K562 (cell line): ENCODE results near the gene ZCWPW1. TPM values are rescaled to one million over a fixed set of nuclear protein-coding genes. Genes with fewer than 3 reads are reported as not detected.

ENCODE experiments used
- ATAC-seq: fragments of 200-7000 bp; cut with Tn5 transposase; 3 replicates; pipeline ENCODE4 v1.9.1; 2020; ENCODE audit warnings: moderate library complexity
- BruUV-seq: library from RNA; stranded (reverse); fragments of 400-500 nt; replicated peaks from 2 replicates; lab custom pipeline; 2021; lab: Mats Ljungman, UMichigan
- CTCF ChIA-PET: fragments of 300-600 bp; formaldehyde crosslinking; extraction: SDS; loops from one replicate; lab custom pipeline; 2021; ENCODE audit warnings: low intra/inter-chr PET ratio; lab: Yijun Ruan, JAX
- POLR2A ChIA-PET: fragments of 300-600, 350-650 bp; sonication (Branson Sonifier 250); formaldehyde crosslinking; extraction: SDS; loops from one replicate; lab custom pipeline; 2021; ENCODE audit warnings: antibody characterized with exemption, inconsistent platforms; lab: Yijun Ruan, JAX
- DNase-seq, 4 experiments: peaks; one replicate each; pipeline versions ENCODE4 v3.0.0 to v3.0.0-alpha.2; 2011 to 2018; ENCODE audit warnings: low spot score in 3 of 4, mixed read lengths in 3 of 4; ENCODE audit errors: extremely low read depth in 1 of 4
- FAIRE-seq: peaks from 2 replicates; lab custom pipeline; 2011; peaks lifted over from hg19 to GRCh38; lab: Jason Lieb, UNC
- H2AFZ ChIP-seq: 2 replicates; pipeline ENCODE4 v1.6.0; 2011; ENCODE audit warnings: low read depth, low read length, control low read depth, inconsistent platforms
- H3K27ac ChIP-seq: fragments of 200-600 bp; 3 replicates; pipeline ENCODE4 v1.8.0; 2011; ENCODE audit warnings: low read depth, mild to moderate bottlenecking, control low read depth, inconsistent platforms, low read length, moderate library complexity, mixed read lengths; ENCODE audit errors: extremely low read depth
- H3K27me3 ChIP-seq, 2 experiments: fragments of 300-600 bp in 1 of 2; 2 replicates in 1 of 2; 3 replicates in 1 of 2; pipeline versions ENCODE4 v1.6.0 to v1.8.0; 2011; ENCODE audit warnings: inconsistent platforms in 2 of 2, low read length in 2 of 2, mild to moderate bottlenecking in 1 of 2, mixed read lengths in 1 of 2, moderate library complexity in 1 of 2; ENCODE audit not compliant: control insufficient read depth in 2 of 2, insufficient read depth in 2 of 2
- H3K36me3 ChIP-seq: fragments of 300-600 bp; 3 replicates; pipeline ENCODE4 v1.8.0; 2011; ENCODE audit warnings: mild to moderate bottlenecking, low read length, inconsistent platforms; ENCODE audit not compliant: control insufficient read depth, insufficient read depth
- H3K4me1 ChIP-seq, 2 experiments: fragments of 200-600 bp in 1 of 2; replicated peaks in 1 of 2; 2 replicates in 1 of 2; 3 replicates in 1 of 2; pipeline versions ENCODE4 v1.5.1 to v1.8.0; 2011; ENCODE audit warnings: inconsistent platforms in 2 of 2, low read length in 2 of 2, mild to moderate bottlenecking in 1 of 2, mixed read lengths in 1 of 2, moderate library complexity in 1 of 2; ENCODE audit not compliant: control insufficient read depth in 2 of 2, insufficient read depth in 2 of 2
- H3K4me2 ChIP-seq: 2 replicates; pipeline ENCODE4 v1.6.1; 2011; ENCODE audit warnings: low read length, control low read depth, inconsistent platforms, mixed read lengths; ENCODE audit not compliant: insufficient read depth
- H3K4me3 ChIP-seq: fragments of 200-600 bp; sonication (generic), shearing (Covaris generic); 2 replicates; pipeline ENCODE4 v1.5.1; 2016; ENCODE audit warnings: control low read depth, inconsistent platforms
- H3K79me2 ChIP-seq: fragments of 200-600 bp; 3 replicates; pipeline ENCODE4 v1.8.0; 2011; ENCODE audit warnings: low read length, inconsistent platforms; ENCODE audit not compliant: control insufficient read depth, insufficient read depth
- H3K9ac ChIP-seq, 2 experiments: 2 replicates each; pipeline versions ENCODE4 v1.6.0 to v1.6.1; 2011; ENCODE audit warnings: low read depth in 2 of 2, low read length in 2 of 2, control low read depth in 1 of 2, inconsistent platforms in 1 of 2, mild to moderate bottlenecking in 1 of 2, mixed read lengths in 1 of 2; ENCODE audit not compliant: insufficient read depth in 1 of 2
- H3K9me1 ChIP-seq: one replicate; pipeline ENCODE4 v1.6.0; 2011; ENCODE audit warnings: inconsistent platforms, mild to moderate bottlenecking, low read length, moderate library complexity; ENCODE audit not compliant: control insufficient read depth, insufficient read depth
- H3K9me3 ChIP-seq: replicated peaks from 2 replicates; pipeline ENCODE4 v1.5.1; 2011; ENCODE audit warnings: low read depth, low read length, inconsistent platforms; ENCODE audit not compliant: control insufficient read depth, insufficient read depth
- H4K20me1 ChIP-seq: replicated peaks from 2 replicates; pipeline ENCODE4 v1.6.1; 2011; ENCODE audit warnings: low read length, inconsistent platforms, mixed read lengths; ENCODE audit not compliant: control insufficient read depth, insufficient read depth
- CCNT2 ChIP-seq: IDR thresholded peaks from 2 replicates; pipeline ENCODE4 v1.6.1; 2011; ENCODE audit warnings: borderline replicate concordance, low read depth, mild to moderate bottlenecking, moderate library complexity, mixed read lengths, low read length; ENCODE audit not compliant: insufficient read length; ENCODE audit errors: extremely low read depth
- CSDE1 ChIP-seq, 2 experiments: fragments of 450-650 bp; IDR thresholded peaks; 2 replicates each; pipeline ENCODE4 v1.6.1; 2016; ENCODE audit warnings: mild to moderate bottlenecking in 1 of 2
- EWSR1 ChIP-seq: fragments of 450-650 bp; IDR thresholded peaks from 2 replicates; pipeline ENCODE4 v1.6.1; 2018; ENCODE audit warnings: borderline replicate concordance, mild to moderate bottlenecking, low read depth, moderate library complexity; ENCODE audit not compliant: partially characterized antibody
- GTF2F1 ChIP-seq: IDR thresholded peaks from 2 replicates; pipeline ENCODE4 v1.6.1; 2011; ENCODE audit warnings: low read depth, low read length, improper control_type of control experiment
- JUN ChIP-seq, 2 experiments: sonication (generic) in 1 of 2; formaldehyde crosslinking in 1 of 2; IDR thresholded peaks; 2 replicates each; pipeline versions ENCODE4 v1.6.1 to v1.8.0; 2012 to 2022; ENCODE audit warnings: borderline replicate concordance in 2 of 2, mild to moderate bottlenecking in 2 of 2, improper control_type of control experiment in 1 of 2, low read depth in 1 of 2, low read length in 1 of 2, missing genetic modification reagents in 1 of 2
- JUND ChIP-seq, 2 experiments: IDR thresholded peaks; 2 replicates in 1 of 2; 3 replicates in 1 of 2; pipeline ENCODE4 v1.6.1; 2011; ENCODE audit warnings: borderline replicate concordance in 2 of 2, low read depth in 2 of 2, low read length in 2 of 2, improper control_type of control experiment in 1 of 2, missing biosample characterization in 1 of 2, missing genetic modification characterization in 1 of 2, missing genetic modification reagents in 1 of 2
- MCM7 ChIP-seq, 2 experiments: fragments of 450-650 bp; IDR thresholded peaks; 2 replicates each; pipeline ENCODE4 v1.6.1; 2016 to 2018
- MTF1 ChIP-seq: fragments of 250-450 bp; sonication (Bioruptor Pico); IDR thresholded peaks from 2 replicates; pipeline ENCODE4 v1.9.0; 2021; ENCODE audit warnings: moderate library complexity, mild to moderate bottlenecking, inconsistent platforms, borderline replicate concordance
- MYNN ChIP-seq, 2 experiments: sonication (generic); formaldehyde crosslinking in 1 of 2; IDR thresholded peaks; 2 replicates each; pipeline versions ENCODE4 v1.5.0 to v1.6.1; 2016 to 2020; ENCODE audit warnings: antibody characterized with exemption in 1 of 2, missing genetic modification reagents in 1 of 2
- PML ChIP-seq: IDR thresholded peaks from 2 replicates; pipeline ENCODE4 v1.6.1; 2012; ENCODE audit warnings: low read length, inconsistent platforms
- POLR3A ChIP-seq: IDR thresholded peaks from 2 replicates; pipeline ENCODE4 v1.6.1; 2011; ENCODE audit warnings: borderline replicate concordance, mild to moderate bottlenecking, moderate library complexity; ENCODE audit not compliant: insufficient read length, insufficient read depth; ENCODE audit errors: extremely low read depth
- RBM34 ChIP-seq: fragments of 200-400 bp; formaldehyde crosslinking; IDR thresholded peaks from 2 replicates; pipeline ENCODE4 v1.6.1; 2018; ENCODE audit warnings: low read length, borderline replicate concordance; ENCODE audit not compliant: insufficient read depth
- SMAD3 ChIP-seq: fragments of 450-650 bp; formaldehyde crosslinking; conservative IDR thresholded peaks from 2 replicates; pipeline ENCODE4 v1.4.0; 2020; ENCODE audit warnings: mild to moderate bottlenecking
- XRCC4 ChIP-seq: IDR thresholded peaks from one replicate; pipeline ENCODE4 v1.6.1; 2011; ENCODE audit not compliant: insufficient read depth, insufficient read length; ENCODE audit errors: extremely low read depth
- ZNF239 ChIP-seq: fragments of 250-450 bp; sonication (Bioruptor Pico); IDR thresholded peaks from 2 replicates; pipeline ENCODE4 v1.4.0; 2020; ENCODE audit warnings: mild to moderate bottlenecking
- whole genome bisulfite sequencing: fragments of 100-300 bp; shearing (Covaris generic); methylation state at CpG from one replicate; pipeline ENCODE4 v1.1.6; 2016; ENCODE audit warnings: low coverage, mixed read lengths; ENCODE audit not compliant: insufficient coverage; ENCODE audit errors: missing lambda C conversion rate; 5-methylcytosine and 5-hydroxymethylcytosine counted together
- in situ Hi-C: fragments of 300-500 bp; cut with MboI; formaldehyde crosslinking; loops from 4 replicates; pipeline ENCODE4 v1.15.0; 2018; ENCODE audit warnings: inconsistent platforms, mixed read lengths
- intact Hi-C: fragments of 100-400 bp; cut with micrococcal nuclease; formaldehyde crosslinking; loops from 2 replicates; pipeline ENCODE4 v1.14.2; 2022
- polyA plus RNA-seq, 8 experiments: library from polyadenylated mRNA; depleted of rRNA in 4 of 8; stranded (reverse) in 5 of 8; unstranded in 3 of 8; fragments of >200 nt; fragmentation: Nextera tagmentation in 2 of 8; fragmentation: Illumina TruSeq in 1 of 8; extraction: Ambion mirVana in 2 of 8; extraction: Trizol in 1 of 8; gene quantifications; 2 replicates each; pipeline versions ENCODE4 v1.2.1 to v1.2.3, GENCODE V29; 2011 to 2014; ENCODE audit warnings: inconsistent platforms in 1 of 8, missing spikeins in 1 of 8
- total RNA-seq, 7 experiments: library from RNA; depleted of rRNA in 6 of 7; stranded (reverse); fragments of >200 nt in 6 of 7; fragmentation: Illumina TruSeq in 2 of 7; extraction: Trizol in 2 of 7; gene quantifications; 2 replicates each; pipeline versions ENCODE4 v1.2.1 to v1.2.3, GENCODE V29; 2011 to 2021; ENCODE audit warnings: low replicate concordance in 1 of 7
- TF ChIP-seq, protein P1 (sequence below): fragments of 250-450 bp; sonication (Bioruptor Pico); IDR thresholded peaks from 2 replicates; pipeline ENCODE4 v1.8.0; 2022; ENCODE audit warnings: moderate library complexity, mild to moderate bottlenecking, inconsistent platforms
- TF ChIP-seq, protein P2 (sequence below): fragments of 450-650 bp; conservative IDR thresholded peaks from 2 replicates; pipeline ENCODE4 v1.6.1; 2016; ENCODE audit warnings: missing genetic modification characterization, low read depth, mild to moderate bottlenecking, missing compliant biosample characterization, moderate library complexity

The ZCWPW1 gene
- total and polyA plus RNA-seq, 9 of the 15 experiments (the other 6 are each of a cell fraction or from before 2014, with no cell fraction given): 0.18 to 1.7 (median 1.2) TPM

DNA sequence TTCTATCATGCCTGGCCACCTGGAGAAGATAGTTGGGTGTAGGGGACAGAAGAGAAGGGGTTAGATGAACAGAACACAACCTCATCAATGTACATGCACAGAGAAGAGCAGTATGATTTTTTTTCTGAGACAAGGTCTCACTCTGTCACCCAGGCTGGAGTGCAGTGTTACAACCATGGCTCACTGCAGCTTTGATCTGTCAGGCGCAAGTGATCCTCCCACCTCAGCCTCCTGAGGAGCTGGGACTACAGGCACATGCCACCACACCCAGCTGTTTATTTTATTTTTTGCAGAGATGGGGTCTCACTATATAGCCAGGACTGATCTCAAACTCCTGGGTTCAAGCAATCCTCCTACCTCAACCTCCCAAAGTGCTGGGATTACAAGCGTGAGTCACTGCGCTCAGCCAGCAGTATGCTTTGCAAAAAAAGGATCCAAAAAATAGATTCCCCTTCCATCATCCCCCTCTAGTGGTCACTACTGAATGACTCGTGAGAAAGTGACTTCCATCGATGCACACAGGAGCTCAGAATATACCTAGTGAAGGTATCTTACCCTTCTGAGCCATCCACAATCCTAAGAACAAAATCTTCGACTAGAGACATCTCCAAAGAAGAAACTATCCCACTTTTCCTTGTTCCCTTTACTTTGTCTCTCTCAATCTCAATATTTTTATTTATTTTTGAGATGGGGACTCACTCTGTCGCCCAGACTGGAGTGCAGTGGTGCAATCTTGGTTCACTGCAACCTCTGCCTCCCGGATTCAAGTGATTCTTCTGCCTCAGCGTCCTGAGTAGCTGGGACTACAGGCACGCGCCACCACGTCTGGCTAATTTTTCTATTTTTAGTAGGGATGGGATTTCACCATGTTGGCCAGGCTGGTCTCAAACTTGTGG lies 21.0 kb downstream of the ZCWPW1 start:
- peak; percentile 94 for FAIRE-seq
- intact Hi-C loops: loop anchor here (2.0 to 10.0 kb wide), 3 partner anchors 35 to 317 kb away; partner anchors contain the start of genes EPO and PILRA
- Histone ChIP-seq H3K36me3 (no peaks in the 10 kb centered on the region), H3K27ac (no peak overlapping the region), H3K4me2 (no peak overlapping the region), H3K27me3 (peaks cover 24 to 33% of the 10 kb centered on the region in 2 experiments), H3K9me1 (no peaks in the 10 kb centered on the region), H4K20me1 (no peaks in the 10 kb centered on the region; the same call in 1 of the 2 replicates), H3K79me2 (no peaks in the 10 kb centered on the region), H3K4me3 (no peak overlapping the region), H3K4me1 (peaks cover 4 to 5% of the 10 kb centered on the region in 2 experiments; a peak in 1 of 5 replicates), H2AFZ (no peak overlapping the region), H3K9ac (no peak overlapping the region), H3K9me3 (no peaks in the 10 kb centered on the region)
- 13% methylated on average over 12 of the region's 12 CpGs for WGBS
- no TSS peak for BruUV-seq
- in situ Hi-C loops: no loop called here
- CTCF ChIA-PET: interaction anchor here (0.8 to 1.2 kb wide), 3 partner anchors 43 to 495 kb away, joined by 3 to 5 read pairs (median 4); no protein-coding TSS in a partner anchor
- peak; percentile 69 to 85 (median 75) for DNase-seq
- POLR2A ChIA-PET: interaction anchor here (0.5 to 2.4 kb wide), 9 partner anchors 8 to 844 kb away, joined by 3 to 13 read pairs (median 3); partner anchors contain the start of genes MEPCE and ZCWPW1
- peak; percentile 96 for ATAC-seq
- TF ChIP-seq, protein P1, sequence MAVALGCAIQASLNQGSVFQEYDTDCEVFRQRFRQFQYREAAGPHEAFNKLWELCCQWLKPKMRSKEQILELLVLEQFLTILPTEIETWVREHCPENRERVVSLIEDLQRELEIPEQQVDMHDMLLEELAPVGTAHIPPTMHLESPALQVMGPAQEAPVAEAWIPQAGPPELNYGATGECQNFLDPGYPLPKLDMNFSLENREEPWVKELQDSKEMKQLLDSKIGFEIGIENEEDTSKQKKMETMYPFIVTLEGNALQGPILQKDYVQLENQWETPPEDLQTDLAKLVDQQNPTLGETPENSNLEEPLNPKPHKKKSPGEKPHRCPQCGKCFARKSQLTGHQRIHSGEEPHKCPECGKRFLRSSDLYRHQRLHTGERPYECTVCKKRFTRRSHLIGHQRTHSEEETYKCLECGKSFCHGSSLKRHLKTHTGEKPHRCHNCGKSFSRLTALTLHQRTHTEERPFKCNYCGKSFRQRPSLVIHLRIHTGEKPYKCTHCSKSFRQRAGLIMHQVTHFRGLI: no peak
- TF ChIP-seq SMAD3 (CRISPR knock-in tag) (0 out of 2 replicates have a peak, but pooled peaks have one; percentile 31), POLR3A (no peak), XRCC4 (no peak), GTF2F1 (no peak), PML (no peak), MYNN (IDR thresholded peaks at IDR 0.05) (no peak), MYNN (CRISPR knock-in tag; IDR thresholded peaks at IDR 0.05) (no peak), ZNF239 (CRISPR knock-in tag) (no peak), RBM34 (no peak), JUND (IDR thresholded peaks at IDR 0.05; ENCODE audit: borderline replicate concordance, low read depth, low read length) (peak; percentile 81), JUND (tag; IDR thresholded peaks at IDR 0.05; ENCODE audit: borderline replicate concordance, low read depth, low read length) (peak; percentile 62; the same call in 1 of the 3 replicates), CCNT2 (no peak), MCM7 (IDR thresholded peaks at IDR 0.05) (no peak), CSDE1 (IDR thresholded peaks at IDR 0.05) (no peak), MTF1 (CRISPR knock-in tag) (no peak), JUN (IDR thresholded peaks at IDR 0.05; ENCODE audit: borderline replicate concordance, low read depth, low read length) (peak; percentile 67; the same call in 1 of the 2 replicates), JUN (CRISPR knock-in tag; IDR thresholded peaks at IDR 0.05; ENCODE audit: borderline replicate concordance) (no peak), EWSR1 (no peak)
- TF ChIP-seq, protein P2, sequence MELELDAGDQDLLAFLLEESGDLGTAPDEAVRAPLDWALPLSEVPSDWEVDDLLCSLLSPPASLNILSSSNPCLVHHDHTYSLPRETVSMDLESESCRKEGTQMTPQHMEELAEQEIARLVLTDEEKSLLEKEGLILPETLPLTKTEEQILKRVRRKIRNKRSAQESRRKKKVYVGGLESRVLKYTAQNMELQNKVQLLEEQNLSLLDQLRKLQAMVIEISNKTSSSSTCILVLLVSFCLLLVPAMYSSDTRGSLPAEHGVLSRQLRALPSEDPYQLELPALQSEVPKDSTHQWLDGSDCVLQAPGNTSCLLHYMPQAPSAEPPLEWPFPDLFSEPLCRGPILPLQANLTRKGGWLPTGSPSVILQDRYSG (tag): no peak
